Liver (tissue), 9 donors: Measurements from ENCODE around the gene DIAPH3. TPM values are rescaled to one million over a fixed set of nuclear protein-coding genes. Genes with fewer than 3 reads are reported as not detected.
"Not testable (repeated sequence)": the region's sequence is repeated elsewhere in the genome, so short reads cannot be mapped to it uniquely, and the experiment has no call there.

ENCODE experiments used
- DNase-seq: peaks from one replicate; pipeline ENCODE4 v3.0.0-alpha.2; 2017; ENCODE audit warnings: low spot score
- H3K27ac ChIP-seq, 2 donors: one replicate each; pipeline ENCODE4 v1.7.0; 2013; ENCODE audit warnings: inconsistent platforms in 2 of 2, low read length in 2 of 2, control low read depth in 1 of 2, low read depth in 1 of 2, mild to moderate bottlenecking in 1 of 2
- H3K27me3 ChIP-seq, 4 donors: one replicate each; pipeline versions ENCODE4 v1.6.1 to v1.7.0; 2013; ENCODE audit warnings: low read length in 3 of 4, inconsistent platforms in 1 of 4, mild to moderate bottlenecking in 1 of 4, moderate library complexity in 1 of 4; ENCODE audit not compliant: control insufficient read depth in 4 of 4, insufficient read depth in 4 of 4
- H3K36me3 ChIP-seq, 4 donors: one replicate each; pipeline versions ENCODE4 v1.6.1 to v1.7.0; 2013; ENCODE audit warnings: low read length in 3 of 4, mild to moderate bottlenecking in 3 of 4, low read depth in 1 of 4, moderate library complexity in 1 of 4; ENCODE audit not compliant: control insufficient read depth in 4 of 4, insufficient read depth in 3 of 4
- H3K4me1 ChIP-seq, 4 donors: one replicate each; pipeline versions ENCODE4 v1.6.1 to v1.7.0; 2013; ENCODE audit warnings: low read length in 3 of 4, mild to moderate bottlenecking in 3 of 4, moderate library complexity in 1 of 4; ENCODE audit not compliant: control insufficient read depth in 4 of 4, insufficient read depth in 4 of 4
- H3K4me3 ChIP-seq, 3 donors: one replicate each; pipeline versions ENCODE4 v1.6.1 to v1.7.0; 2013; ENCODE audit warnings: low read length in 3 of 3, control low read depth in 1 of 3, low read depth in 1 of 3, mild to moderate bottlenecking in 1 of 3
- H3K9ac ChIP-seq, 2 donors: one replicate each; pipeline ENCODE4 v1.7.0; 2013; ENCODE audit warnings: low read length in 2 of 2, mild to moderate bottlenecking in 2 of 2, moderate library complexity in 2 of 2, control low read depth in 1 of 2, low read depth in 1 of 2
- H3K9me3 ChIP-seq, 4 donors: one replicate each; pipeline versions ENCODE4 v1.6.1 to v1.7.0; 2013; ENCODE audit warnings: low read length in 3 of 4; ENCODE audit not compliant: control insufficient read depth in 4 of 4
- ATF3 ChIP-seq: IDR thresholded peaks from 2 replicates; pipeline ENCODE4 v1.6.1; 2016; ENCODE audit warnings: antibody characterized with exemption
- CTCF ChIP-seq: fragments of 150-350 bp; IDR thresholded peaks from 2 replicates; pipeline ENCODE4 v1.5.1; 2017; ENCODE audit warnings: improper control_type of control experiment, low read depth, low read length; ENCODE audit not compliant: missing input control
- EGR1 ChIP-seq, 2 donors: IDR thresholded peaks; 2 replicates each; pipeline ENCODE4 v1.6.1; 2016 to 2018; ENCODE audit warnings: antibody characterized with exemption in 2 of 2, low read depth in 2 of 2
- FOXA1 ChIP-seq: IDR thresholded peaks from 2 replicates; pipeline ENCODE4 v1.6.1; 2016; ENCODE audit warnings: antibody characterized with exemption
- FOXA2 ChIP-seq: IDR thresholded peaks from 2 replicates; pipeline ENCODE4 v1.6.1; 2016; ENCODE audit warnings: antibody characterized with exemption
- GABPA ChIP-seq, 2 donors: IDR thresholded peaks in 1 of 2; conservative IDR thresholded peaks in 1 of 2; 2 replicates each; pipeline ENCODE4 v1.6.1; 2016; ENCODE audit warnings: antibody characterized with exemption in 2 of 2, mild to moderate bottlenecking in 1 of 2, moderate library complexity in 1 of 2
- HNF4A ChIP-seq, 2 donors: conservative IDR thresholded peaks; 2 replicates each; pipeline ENCODE4 v1.6.1; 2016; ENCODE audit warnings: antibody characterized with exemption in 2 of 2, mild to moderate bottlenecking in 2 of 2
- HNF4G ChIP-seq: IDR thresholded peaks from 2 replicates; pipeline ENCODE4 v1.6.1; 2016; ENCODE audit warnings: antibody characterized with exemption
- NR2F2 ChIP-seq: IDR thresholded peaks from 2 replicates; pipeline ENCODE4 v1.6.1; 2016; ENCODE audit warnings: antibody characterized with exemption
- RAD21 ChIP-seq, 2 donors: IDR thresholded peaks; 2 replicates each; pipeline ENCODE4 v1.6.1; 2016; ENCODE audit warnings: antibody characterized with exemption in 2 of 2, mild to moderate bottlenecking in 2 of 2
- RXRA ChIP-seq, 2 donors: IDR thresholded peaks; 2 replicates each; pipeline ENCODE4 v1.6.1; 2017 to 2018; ENCODE audit warnings: antibody characterized with exemption in 2 of 2, mild to moderate bottlenecking in 1 of 2
- SP1 ChIP-seq: IDR thresholded peaks from 2 replicates; pipeline ENCODE4 v1.6.1; 2018; ENCODE audit warnings: antibody characterized with exemption, mild to moderate bottlenecking
- TAF1 ChIP-seq: conservative IDR thresholded peaks from 2 replicates; pipeline ENCODE4 v1.6.1; 2016; ENCODE audit warnings: antibody characterized with exemption, mild to moderate bottlenecking
- YY1 ChIP-seq: IDR thresholded peaks from 2 replicates; pipeline ENCODE4 v1.6.1; 2016; ENCODE audit warnings: antibody characterized with exemption, mild to moderate bottlenecking
- ZBTB33 ChIP-seq: IDR thresholded peaks from 2 replicates; pipeline ENCODE4 v1.6.1; 2016; ENCODE audit warnings: antibody characterized with exemption
- WGBS: extraction: QIAGEN DNeasy Blood & Tissue Kit; methylation state at CpG from one replicate; pipeline ENCODE4 v1.1.7; 2013; 5-methylcytosine and 5-hydroxymethylcytosine counted together
- polyA plus RNA-seq, 2 donors: library from polyadenylated mRNA; stranded (reverse) in 1 of 2; unstranded in 1 of 2; fragments of 200-250 nt in 1 of 2; fragments of >200 nt in 1 of 2; fragmentation: Nextera tagmentation in 1 of 2; extraction: Ambion mirVana in 1 of 2; gene quantifications; one replicate each; pipeline versions ENCODE4 v1.2.1 to v1.2.3, GENCODE V29; 2013 to 2015
- total RNA-seq, 2 donors: library from RNA; depleted of rRNA; stranded (reverse); fragments of >200 nt; gene quantifications; one replicate each; pipeline ENCODE4 v1.2.3, GENCODE V29; 2014
- donor health status: healthy.
- donor health status: healthy.
- donor health status: healthy.
- donor health status: healthy.
- donor health status: healthy.

Gene DIAPH3
- total and polyA plus RNA-seq, 4 donors: 0.08 to 11.1 (median 0.27) TPM

GRCh38 chr13:60061737-60062136 lies 102.0 kb downstream of the DIAPH3 start:
- DNase-seq: no peak
- H3K4me1 ChIP-seq: no peaks in the 10 kb centered on the region
- TF ChIP-seq CTCF (no peak), RXRA (IDR thresholded peaks at IDR 0.05) (no peak), ZBTB33 (no peak), HNF4G (no peak), SP1 (no peak), YY1 (no peak), ATF3 (no peak), EGR1 (IDR thresholded peaks at IDR 0.05; ENCODE audit: low read depth in 2 of 2) (no peak), GABPA (IDR thresholded peaks at IDR 0.05 in 1 of 2, conservative IDR thresholded peaks at IDR 0.05 in 1 of 2) (no peak), NR2F2 (no peak)
- H3K27ac ChIP-seq: no peak overlapping the region
- no peaks in the 10 kb centered on the region for H3K9me3 ChIP-seq
- H3K36me3 ChIP-seq: no peaks in the 10 kb centered on the region
- H3K27me3 ChIP-seq: no peaks in the 10 kb centered on the region
- H3K9ac ChIP-seq: no peak overlapping the region
- H3K4me3 ChIP-seq: no peak overlapping the region
- 87% methylated on average over 3 of the region's 3 CpGs for WGBS

GRCh38 chr13:60051754-60052285 lies 111.9 kb downstream of the DIAPH3 start:
- 78% methylated on average over 3 of the region's 3 CpGs for WGBS
- DNase-seq: no peak
- H3K9me3 ChIP-seq: no peaks in the 10 kb centered on the region
- no peaks in the 10 kb centered on the region for H3K27me3 ChIP-seq
- no peak overlapping the region for H3K4me3 ChIP-seq
- H3K9ac ChIP-seq: no peak overlapping the region
- H3K4me1 ChIP-seq: no peaks in the 10 kb centered on the region
- TF ChIP-seq TAF1: no peak
- TF ChIP-seq RAD21 (IDR thresholded peaks at IDR 0.05): no peak
- TF ChIP-seq HNF4G: no peak
- TF ChIP-seq HNF4A (conservative IDR thresholded peaks at IDR 0.05): no peak
- TF ChIP-seq FOXA2: no peak
- no peak for TF ChIP-seq FOXA1
- no peak for TF ChIP-seq CTCF
- H3K27ac ChIP-seq: no peak overlapping the region
- H3K36me3 ChIP-seq: no peaks in the 10 kb centered on the region

GRCh38 chr13:60048353-60048752 lies 115.4 kb downstream of the DIAPH3 start:
- not testable (repeated sequence) for H3K36me3 ChIP-seq, H3K9ac ChIP-seq, DNase-seq, H3K9me3 ChIP-seq, H3K27me3 ChIP-seq, H3K4me3 ChIP-seq, H3K4me1 ChIP-seq, H3K27ac ChIP-seq
